OCI-LY1 (cell line): ENCODE results near the gene GNG3.

ENCODE experiments used
- EZH2 ChIP-seq: fragments of 200-600 bp; sonication (generic), shearing (Covaris generic); IDR thresholded peaks from 2 replicates; pipeline ENCODE4 v1.8.0; 2017; ENCODE audit warnings: borderline replicate concordance, mixed run types, mild to moderate bottlenecking, antibody characterized with exemption, low read length, moderate library complexity, mixed read lengths
- TF ChIP-seq, protein P1 (sequence below): fragments of 200-600 bp; sonication (generic), shearing (Covaris generic); IDR thresholded peaks from 2 replicates; pipeline ENCODE4 v1.5.1; 2017; ENCODE audit warnings: mild to moderate bottlenecking, antibody characterized with exemption, low read length, moderate library complexity, mixed read lengths

DNA sequence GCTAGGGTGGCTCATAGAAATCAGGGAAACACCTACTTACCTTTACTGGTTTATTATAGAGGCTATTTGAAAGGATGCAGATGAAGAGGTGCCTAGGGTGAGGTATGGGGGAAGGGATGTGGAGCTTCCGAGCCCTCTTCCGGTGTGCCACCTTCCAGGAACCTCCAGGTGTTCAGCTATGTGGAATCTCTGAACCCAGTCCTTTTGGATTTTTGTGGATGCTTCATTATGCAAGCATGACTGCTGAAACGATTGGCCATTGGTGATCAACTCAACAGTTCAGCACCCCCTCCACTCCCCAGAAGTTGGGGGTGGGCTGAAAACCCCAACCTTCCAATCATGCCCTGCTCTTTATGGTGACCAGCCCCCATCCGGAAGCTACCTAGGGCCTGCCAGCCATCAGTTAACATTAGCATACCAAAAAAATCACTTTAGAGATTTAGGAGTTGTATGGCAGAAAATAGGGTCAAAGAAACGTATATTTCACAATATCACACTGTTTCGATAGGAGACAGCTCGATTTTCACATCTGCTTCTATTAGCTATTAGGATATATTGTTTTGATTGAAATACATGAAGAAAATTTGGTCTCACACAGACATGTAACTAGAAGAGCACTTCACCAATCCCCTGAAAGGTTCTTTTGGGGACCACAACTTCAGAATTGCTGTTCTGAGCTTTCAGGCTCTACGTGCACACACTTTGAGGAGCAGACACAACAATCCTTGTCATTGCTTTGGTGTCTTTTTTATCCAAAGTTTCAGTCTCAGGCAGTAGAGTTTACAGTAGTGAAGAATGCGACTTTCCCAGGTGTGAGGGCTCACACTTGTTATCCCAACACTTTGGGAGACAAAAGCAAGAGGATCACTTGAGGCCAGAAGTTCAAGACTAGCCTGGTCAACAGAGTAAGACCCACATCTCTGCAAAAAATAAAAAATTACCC lies 50.6 kb downstream of the GNG3 start:
- TF ChIP-seq, protein P1, sequence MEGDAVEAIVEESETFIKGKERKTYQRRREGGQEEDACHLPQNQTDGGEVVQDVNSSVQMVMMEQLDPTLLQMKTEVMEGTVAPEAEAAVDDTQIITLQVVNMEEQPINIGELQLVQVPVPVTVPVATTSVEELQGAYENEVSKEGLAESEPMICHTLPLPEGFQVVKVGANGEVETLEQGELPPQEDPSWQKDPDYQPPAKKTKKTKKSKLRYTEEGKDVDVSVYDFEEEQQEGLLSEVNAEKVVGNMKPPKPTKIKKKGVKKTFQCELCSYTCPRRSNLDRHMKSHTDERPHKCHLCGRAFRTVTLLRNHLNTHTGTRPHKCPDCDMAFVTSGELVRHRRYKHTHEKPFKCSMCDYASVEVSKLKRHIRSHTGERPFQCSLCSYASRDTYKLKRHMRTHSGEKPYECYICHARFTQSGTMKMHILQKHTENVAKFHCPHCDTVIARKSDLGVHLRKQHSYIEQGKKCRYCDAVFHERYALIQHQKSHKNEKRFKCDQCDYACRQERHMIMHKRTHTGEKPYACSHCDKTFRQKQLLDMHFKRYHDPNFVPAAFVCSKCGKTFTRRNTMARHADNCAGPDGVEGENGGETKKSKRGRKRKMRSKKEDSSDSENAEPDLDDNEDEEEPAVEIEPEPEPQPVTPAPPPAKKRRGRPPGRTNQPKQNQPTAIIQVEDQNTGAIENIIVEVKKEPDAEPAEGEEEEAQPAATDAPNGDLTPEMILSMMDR: no peak
- no peak for TF ChIP-seq EZH2
